GF-D8 (cell line): Measurements from ENCODE around the gene CAMKMT.
"Not testable (repeated sequence)": the region's sequence is repeated elsewhere in the genome, so short reads cannot be mapped to it uniquely, and the experiment has no call there.

Experiments
- DNase-seq: peaks from one replicate; lab custom pipeline; 2025; lab: John Stamatoyannopoulos, UW

CAMKMT gene

GRCh38 chr2:44550561-44550960 lies 188.8 kb downstream of the CAMKMT start:
- no peak for DNase-seq

- no peak for DNase-seq
Observed at GRCh38 chr2:44551497-44551896, 189.8 kb downstream of the CAMKMT start.

GRCh38 chr2:44553456-44553855 lies 191.7 kb downstream of the CAMKMT start:
- DNase-seq = no peak

GRCh38 chr2:44555700-44556099 lies 194.0 kb downstream of the CAMKMT start:
- no peak for DNase-seq

- DNase-seq = no peak
Observed at GRCh38 chr2:44559108-44559507, 197.4 kb downstream of the CAMKMT start.

- no peak for DNase-seq
Observed at GRCh38 chr2:44560352-44560751, 198.6 kb downstream of the CAMKMT start.

GRCh38 chr2:44560941-44561340 lies 199.2 kb downstream of the CAMKMT start:
- no peak for DNase-seq

- DNase-seq = peak; percentile 11
Observed at GRCh38 chr2:44562737-44563136, 201.0 kb downstream of the CAMKMT start.

- no peak for DNase-seq
Observed at GRCh38 chr2:44564752-44565151, 203.0 kb downstream of the CAMKMT start.

- no peak for DNase-seq
Observed at GRCh38 chr2:44566059-44566458, 204.3 kb downstream of the CAMKMT start.

GRCh38 chr2:44569491-44569890 lies 207.7 kb downstream of the CAMKMT start:
- DNase-seq = no peak

GRCh38 chr2:44570271-44570670 lies 208.5 kb downstream of the CAMKMT start:
- DNase-seq = no peak

- DNase-seq = no peak
Observed at GRCh38 chr2:44570777-44571176, 209.0 kb downstream of the CAMKMT start.

- DNase-seq = no peak
Observed at GRCh38 chr2:44572196-44572900, 210.6 kb downstream of the CAMKMT start.

GRCh38 chr2:44573996-44574395 lies 212.2 kb downstream of the CAMKMT start:
- DNase-seq = no peak

- DNase-seq = peak; percentile 68
Observed at GRCh38 chr2:44578471-44579093, 216.8 kb downstream of the CAMKMT start.

- no peak for DNase-seq
Observed at GRCh38 chr2:44579115-44579836, 217.5 kb downstream of the CAMKMT start.

- DNase-seq = no peak
Observed at GRCh38 chr2:44579837-44580230, 218.1 kb downstream of the CAMKMT start.

GRCh38 chr2:44580875-44581515 lies 219.2 kb downstream of the CAMKMT start:
- no peak for DNase-seq

GRCh38 chr2:44582363-44583008 lies 220.7 kb downstream of the CAMKMT start:
- no peak for DNase-seq

GRCh38 chr2:44595615-44596014 lies 233.9 kb downstream of the CAMKMT start:
- DNase-seq = not testable (repeated sequence)
